OCI-LY1 (cell line): Measurements from ENCODE around the gene AGBL1.

Source experiments
- H2AFZ ChIP-seq: fragments of 200-600 bp; sonication (generic), shearing (Covaris generic); 2 replicates; pipeline ENCODE4 v1.6.0; 2014; ENCODE audit warnings: antibody characterized with exemption, mild to moderate bottlenecking, low read length
- H3F3A ChIP-seq: fragments of 200-600 bp; sonication (generic), shearing (Covaris generic); 2 replicates; pipeline ENCODE4 v1.6.0; 2014; ENCODE audit warnings: mild to moderate bottlenecking, antibody characterized with exemption, low read length, moderate library complexity; ENCODE audit not compliant: insufficient read depth
- H3K27ac ChIP-seq: fragments of 200-600 bp; sonication (generic); 2 replicates; pipeline ENCODE4 v1.5.1; 2014; ENCODE audit warnings: low read length, mixed run types, mild to moderate bottlenecking, low read depth; ENCODE audit not compliant: poor library complexity, severe bottlenecking
- H3K27me3 ChIP-seq: fragments of 200-600 bp; sonication (generic); 2 replicates; pipeline ENCODE4 v1.6.0; 2014; ENCODE audit warnings: antibody characterized with exemption, mild to moderate bottlenecking, low read length, moderate library complexity; ENCODE audit not compliant: insufficient read depth
- H3K36me3 ChIP-seq: fragments of 200-600 bp; sonication (generic); 2 replicates; pipeline ENCODE4 v1.6.1; 2014; ENCODE audit warnings: mild to moderate bottlenecking, antibody characterized with exemption, low read length, moderate library complexity, mixed read lengths; ENCODE audit not compliant: insufficient read depth
- H3K4me1 ChIP-seq: fragments of 200-600 bp; sonication (generic); 2 replicates; pipeline ENCODE4 v1.5.1; 2014; ENCODE audit warnings: mild to moderate bottlenecking, low read length, moderate library complexity; ENCODE audit not compliant: insufficient read depth, severe bottlenecking
- H3K4me2 ChIP-seq: fragments of 200-600 bp; sonication (generic), shearing (Covaris generic); 2 replicates; pipeline ENCODE4 v1.6.1; 2014; ENCODE audit warnings: low read length
- H3K4me3 ChIP-seq: fragments of 200-600 bp; sonication (generic); 2 replicates; pipeline ENCODE4 v1.5.1; 2014; ENCODE audit warnings: low read length, low read depth, mild to moderate bottlenecking, mixed read lengths; ENCODE audit not compliant: poor library complexity, severe bottlenecking
- H3K79me2 ChIP-seq: fragments of 200-600 bp; shearing (Covaris generic); 2 replicates; pipeline ENCODE4 v1.6.1; 2016; ENCODE audit warnings: mixed run types, low read length, mixed read lengths; ENCODE audit not compliant: insufficient read depth
- H3K9ac ChIP-seq: fragments of 200-600 bp; sonication (generic), shearing (Covaris generic); 2 replicates; pipeline ENCODE4 v1.6.1; 2014; ENCODE audit warnings: mild to moderate bottlenecking, low read length, mixed read lengths
- H3K9me2 ChIP-seq: fragments of 200-600 bp; sonication (generic), shearing (Covaris generic); 2 replicates; pipeline ENCODE4 v1.6.1; 2014; ENCODE audit warnings: low read depth, mild to moderate bottlenecking, low read length, mixed read lengths
- H3K9me3 ChIP-seq: fragments of 200-600 bp; shearing (Covaris generic); 2 replicates; pipeline ENCODE4 v1.6.1; 2014; ENCODE audit warnings: low read length, mixed read lengths
- H4K20me1 ChIP-seq: fragments of 200-600 bp; sonication (generic), shearing (Covaris generic); 2 replicates; pipeline ENCODE4 v1.6.0; 2016; ENCODE audit warnings: mild to moderate bottlenecking, low read length; ENCODE audit not compliant: insufficient read depth
- EZH2 ChIP-seq: fragments of 200-600 bp; sonication (generic), shearing (Covaris generic); IDR thresholded peaks from 2 replicates; pipeline ENCODE4 v1.8.0; 2017; ENCODE audit warnings: borderline replicate concordance, mixed run types, mild to moderate bottlenecking, antibody characterized with exemption, low read length, moderate library complexity, mixed read lengths
- TF ChIP-seq, protein P1 (sequence below): fragments of 200-600 bp; sonication (generic), shearing (Covaris generic); IDR thresholded peaks from 2 replicates; pipeline ENCODE4 v1.5.1; 2017; ENCODE audit warnings: mild to moderate bottlenecking, antibody characterized with exemption, low read length, moderate library complexity, mixed read lengths

Gene AGBL1

DNA sequence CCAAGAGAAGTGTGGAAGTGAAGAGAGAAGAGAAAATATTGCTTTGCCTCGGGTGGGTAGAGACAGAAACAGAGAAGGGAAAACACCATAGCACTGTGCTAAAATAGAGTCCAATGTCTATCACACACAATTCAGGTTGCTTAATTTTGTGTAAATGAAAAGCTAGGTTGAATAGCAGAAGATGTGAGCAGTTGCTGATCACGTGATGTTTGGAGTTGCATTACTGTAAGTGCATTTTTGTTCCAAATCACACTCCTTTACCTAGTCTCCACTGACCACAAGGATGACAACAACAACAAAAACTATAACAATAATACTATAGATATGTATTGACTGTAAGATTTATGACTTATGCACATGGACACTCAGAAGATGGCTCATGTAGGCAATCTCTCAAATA is 683.2 kb downstream of the AGBL1 start:
- Histone ChIP-seq H3K9me3 (no peaks in the 10 kb centered on the region), H3K27me3 (no peaks in the 10 kb centered on the region), H3K27ac (no peak overlapping the region), H3K79me2 (no peaks in the 10 kb centered on the region), H3K36me3 (no peaks in the 10 kb centered on the region), H3K9ac (no peak overlapping the region), H3K4me3 (no peak overlapping the region), H2AFZ (no peak overlapping the region), H3K9me2 (no peaks in the 10 kb centered on the region), H4K20me1 (no peaks in the 10 kb centered on the region), H3K4me2 (no peak overlapping the region), H3K4me1 (no peaks in the 10 kb centered on the region), H3F3A (no peaks in the 10 kb centered on the region)
- TF ChIP-seq EZH2, result no peak
- TF ChIP-seq, protein P1, sequence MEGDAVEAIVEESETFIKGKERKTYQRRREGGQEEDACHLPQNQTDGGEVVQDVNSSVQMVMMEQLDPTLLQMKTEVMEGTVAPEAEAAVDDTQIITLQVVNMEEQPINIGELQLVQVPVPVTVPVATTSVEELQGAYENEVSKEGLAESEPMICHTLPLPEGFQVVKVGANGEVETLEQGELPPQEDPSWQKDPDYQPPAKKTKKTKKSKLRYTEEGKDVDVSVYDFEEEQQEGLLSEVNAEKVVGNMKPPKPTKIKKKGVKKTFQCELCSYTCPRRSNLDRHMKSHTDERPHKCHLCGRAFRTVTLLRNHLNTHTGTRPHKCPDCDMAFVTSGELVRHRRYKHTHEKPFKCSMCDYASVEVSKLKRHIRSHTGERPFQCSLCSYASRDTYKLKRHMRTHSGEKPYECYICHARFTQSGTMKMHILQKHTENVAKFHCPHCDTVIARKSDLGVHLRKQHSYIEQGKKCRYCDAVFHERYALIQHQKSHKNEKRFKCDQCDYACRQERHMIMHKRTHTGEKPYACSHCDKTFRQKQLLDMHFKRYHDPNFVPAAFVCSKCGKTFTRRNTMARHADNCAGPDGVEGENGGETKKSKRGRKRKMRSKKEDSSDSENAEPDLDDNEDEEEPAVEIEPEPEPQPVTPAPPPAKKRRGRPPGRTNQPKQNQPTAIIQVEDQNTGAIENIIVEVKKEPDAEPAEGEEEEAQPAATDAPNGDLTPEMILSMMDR, result no peak

DNA sequence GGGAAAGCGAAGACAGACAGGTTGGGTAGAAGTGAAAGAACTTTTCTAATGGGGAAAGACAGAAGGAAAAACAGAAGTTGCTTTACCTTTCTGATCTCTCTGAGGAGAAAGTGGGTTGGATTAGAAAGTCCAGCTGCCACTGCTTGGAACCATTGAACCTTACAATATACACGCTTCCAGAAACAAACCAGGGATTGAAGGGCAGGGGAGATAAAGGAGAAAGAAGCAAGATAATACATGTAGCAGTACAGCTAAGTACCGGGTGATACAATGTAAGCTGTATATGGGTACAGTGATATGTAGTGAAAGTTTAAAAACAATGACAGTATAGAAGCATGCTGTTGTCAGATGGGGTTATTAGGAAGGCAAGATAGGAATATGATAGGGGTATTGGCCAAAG is 684.4 kb downstream of the AGBL1 start:
- no peak overlapping the region for H3K4me3 ChIP-seq
- H3K4me2 ChIP-seq, result no peak overlapping the region
- H3K4me1 ChIP-seq, result no peaks in the 10 kb centered on the region
- no peaks in the 10 kb centered on the region for H3K79me2 ChIP-seq
- no peaks in the 10 kb centered on the region for H3K36me3 ChIP-seq
- no peak overlapping the region for H2AFZ ChIP-seq
- H3K9ac ChIP-seq, result no peak overlapping the region
- no peaks in the 10 kb centered on the region for H3K9me2 ChIP-seq
- no peaks in the 10 kb centered on the region for H3K9me3 ChIP-seq
- TF ChIP-seq, protein P1, result no peak
- no peak for TF ChIP-seq EZH2
- H3K27me3 ChIP-seq, result no peaks in the 10 kb centered on the region
- H3K27ac ChIP-seq, result no peak overlapping the region
- no peaks in the 10 kb centered on the region for H4K20me1 ChIP-seq
- H3F3A ChIP-seq, result no peaks in the 10 kb centered on the region

DNA sequence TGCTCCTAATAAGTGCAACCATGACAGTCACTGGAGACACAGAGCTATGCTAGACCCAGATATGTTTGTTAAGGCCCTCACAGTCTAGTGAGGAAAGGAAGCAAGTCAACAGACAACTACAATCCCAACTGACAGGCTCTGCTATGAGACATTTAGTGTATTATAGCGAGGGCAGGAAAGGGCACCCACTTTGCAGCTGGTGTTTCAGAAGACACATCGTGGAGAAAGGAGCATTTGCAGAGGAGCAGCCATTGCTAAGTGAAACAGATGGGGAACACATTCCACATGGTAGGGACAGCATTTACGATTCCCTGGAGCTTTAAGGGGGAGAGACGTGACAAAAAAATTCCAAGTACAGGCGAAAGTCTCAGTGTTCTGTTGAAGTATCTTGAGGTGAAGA is 685.6 kb downstream of the AGBL1 start:
- Histone ChIP-seq H3K4me3 (no peak overlapping the region), H3F3A (no peaks in the 10 kb centered on the region), H3K4me2 (no peak overlapping the region), H3K27me3 (no peaks in the 10 kb centered on the region), H3K9me3 (no peaks in the 10 kb centered on the region), H3K79me2 (no peaks in the 10 kb centered on the region), H3K9me2 (no peaks in the 10 kb centered on the region), H2AFZ (no peak overlapping the region), H4K20me1 (no peaks in the 10 kb centered on the region), H3K36me3 (no peaks in the 10 kb centered on the region), H3K4me1 (no peaks in the 10 kb centered on the region), H3K27ac (no peak overlapping the region), H3K9ac (no peak overlapping the region)
- TF ChIP-seq EZH2, result no peak
- TF ChIP-seq, protein P1, result no peak
